K562 (cell line): ENCODE results near the gene GSTM1.
A peak's percentile ranks its signal among the peaks of the same experiment; 100 is the strongest.
"Not testable (repeated sequence)": the region's sequence is repeated elsewhere in the genome, so short reads cannot be mapped to it uniquely, and the experiment has no call there.

Experiments
- CBFB ChIP-seq: sonication (generic); formaldehyde crosslinking; IDR thresholded peaks from 2 replicates; pipeline ENCODE4 v1.4.0; 2020; ENCODE audit warnings: mild to moderate bottlenecking, missing genetic modification reagents
- CTCF ChIP-seq, 3 experiments: IDR thresholded peaks in 2 of 3; conservative IDR thresholded peaks in 1 of 3; 2 replicates each; pipeline ENCODE4 v1.5.1; 2011 to 2012; ENCODE audit warnings: low read length in 3 of 3, mild to moderate bottlenecking in 3 of 3, control low read depth in 2 of 3, improper control_type of control experiment in 1 of 3, inconsistent platforms in 1 of 3, low read depth in 1 of 3, mixed read lengths in 1 of 3, moderate library complexity in 1 of 3; ENCODE audit not compliant: insufficient read depth in 2 of 3
- KAT2B ChIP-seq: IDR thresholded peaks from one replicate; pipeline ENCODE4 v1.6.1; 2012; ENCODE audit warnings: low read depth, mild to moderate bottlenecking, control low read depth, inconsistent platforms, low read length, moderate library complexity
- KDM1A ChIP-seq, 2 experiments: fragments of 450-650 bp; IDR thresholded peaks; 2 replicates each; pipeline ENCODE4 v1.6.1; 2016; ENCODE audit warnings: mild to moderate bottlenecking in 2 of 2
- NCOA1 ChIP-seq: fragments of 450-650 bp; IDR thresholded peaks from 2 replicates; pipeline ENCODE4 v1.6.1; 2016; ENCODE audit warnings: low read depth
- PATZ1 ChIP-seq: fragments of 250-450 bp; sonication (Bioruptor Pico); IDR thresholded peaks from 2 replicates; pipeline ENCODE4 v1.5.0; 2020; ENCODE audit warnings: mild to moderate bottlenecking, borderline replicate concordance
- PHF8 ChIP-seq: fragments of 200-600 bp; sonication (generic); IDR thresholded peaks from 2 replicates; pipeline ENCODE4 v1.6.1; 2012; ENCODE audit warnings: mixed run types, mild to moderate bottlenecking, inconsistent platforms, low read length, moderate library complexity, borderline replicate concordance
- POLR2A ChIP-seq: fragments of 450-650 bp; conservative IDR thresholded peaks from 2 replicates; pipeline ENCODE4 v1.6.1; 2016
- RAD51 ChIP-seq: fragments of 450-650 bp; IDR thresholded peaks from 2 replicates; pipeline ENCODE4 v1.7.1; 2016; ENCODE audit warnings: low read depth, mild to moderate bottlenecking, borderline replicate concordance
- SIN3A ChIP-seq, 2 experiments: fragments of 150-350 bp in 1 of 2; IDR thresholded peaks; 2 replicates each; pipeline ENCODE4 v1.6.1; 2011 to 2016; ENCODE audit warnings: borderline replicate concordance in 2 of 2, low read depth in 2 of 2, low read length in 2 of 2, mild to moderate bottlenecking in 2 of 2, moderate library complexity in 2 of 2; ENCODE audit not compliant: control insufficient read depth in 1 of 2
- TSHZ1 ChIP-seq: fragments of 250-450 bp; sonication (Bioruptor Pico); IDR thresholded peaks from 2 replicates; pipeline ENCODE4 v1.4.0; 2020; ENCODE audit warnings: mild to moderate bottlenecking, moderate library complexity
- USF2 ChIP-seq: sonication (generic); formaldehyde crosslinking; IDR thresholded peaks from 2 replicates; pipeline ENCODE4 v1.5.0; 2020; ENCODE audit warnings: missing genetic modification reagents

GRCh38 chr1:109708949-109709348, 21.3 kb downstream of the GSTM1 start:
- not testable (repeated sequence) for TF ChIP-seq NCOA1; USF2 (CRISPR knock-in tag); PATZ1 (CRISPR knock-in tag); PHF8; POLR2A; CTCF (IDR thresholded peaks at IDR 0.05 in 2 of 3, conservative IDR thresholded peaks at IDR 0.05 in 1 of 3; ENCODE audit: insufficient read depth in 2 of 3, low read depth in 1 of 3, low read length in 3 of 3); TSHZ1; SIN3A (IDR thresholded peaks at IDR 0.05; ENCODE audit: borderline replicate concordance in 2 of 2, control insufficient read depth in 1 of 2, low read depth in 2 of 2, low read length in 2 of 2); KAT2B; CBFB (CRISPR knock-in tag); RAD51
- TF ChIP-seq KDM1A (IDR thresholded peaks at IDR 0.05): 0 out of 4 replicates have a peak, but pooled peaks of 1 of the 2 experiments have one; percentile 6
